Transverse colon (tissue), 4 donors: ENCODE results near the gene EML6. TPM values are rescaled to one million over a fixed set of nuclear protein-coding genes. Genes with fewer than 3 reads are reported as not detected.

Experiments
- DNase-seq: peaks from one replicate; pipeline ENCODE4 v3.0.0-alpha.2; 2019
- H3K27ac ChIP-seq, 4 donors: fragments of 200-600 bp; sonication (generic); 2 replicates each; pipeline ENCODE4 v1.5.1; 2016 to 2018; ENCODE audit warnings: inconsistent platforms in 4 of 4
- H3K27me3 ChIP-seq: fragments of 200-600 bp; sonication (generic); 2 replicates; pipeline ENCODE4 v1.5.1; 2017; ENCODE audit warnings: inconsistent platforms
- H3K36me3 ChIP-seq, 4 donors: fragments of 200-600 bp; sonication (generic); 2 replicates each; pipeline ENCODE4 v1.5.1; 2017 to 2019; ENCODE audit warnings: inconsistent platforms in 4 of 4
- H3K4me1 ChIP-seq, 4 donors: fragments of 200-600 bp; sonication (generic); 2 replicates each; pipeline ENCODE4 v1.5.1; 2017 to 2020; ENCODE audit warnings: inconsistent platforms in 4 of 4
- H3K4me3 ChIP-seq, 4 donors: fragments of 200-600 bp; sonication (generic); 1 replicate in 1 of 4; 2 replicates in 3 of 4; pipeline versions ENCODE4 v1.5.1 to v1.6.1; 2017 to 2019; ENCODE audit warnings: inconsistent platforms in 4 of 4
- H3K9me3 ChIP-seq, 2 donors: fragments of 200-600 bp; sonication (generic); 2 replicates each; pipeline ENCODE4 v1.5.1; 2017 to 2019; ENCODE audit warnings: inconsistent platforms in 2 of 2
- CTCF ChIP-seq, 5 experiments: fragments of 200-600 bp in 3 of 5; fragments of 450-650 bp in 2 of 5; sonication (generic) in 3 of 5; IDR thresholded peaks; 1 replicate in 2 of 5; 2 replicates in 3 of 5; pipeline ENCODE4 v1.5.1; 2016 to 2017; ENCODE audit warnings: antibody characterized with exemption in 5 of 5, inconsistent platforms in 3 of 5, mild to moderate bottlenecking in 2 of 5, moderate library complexity in 1 of 5
- EP300 ChIP-seq: sonication (generic); formaldehyde crosslinking; IDR thresholded peaks from one replicate; pipeline ENCODE4 v1.6.1; 2017; ENCODE audit warnings: antibody characterized with exemption, low read depth
- POLR2A ChIP-seq: fragments of 450-650 bp; IDR thresholded peaks from one replicate; pipeline ENCODE4 v1.6.1; 2016; ENCODE audit warnings: antibody characterized with exemption, mild to moderate bottlenecking, moderate library complexity
- POLR2AphosphoS5 ChIP-seq, 3 donors: sonication (generic); formaldehyde crosslinking; IDR thresholded peaks; one replicate each; pipeline ENCODE4 v1.6.1; 2016; ENCODE audit warnings: antibody characterized with exemption in 3 of 3
- WGBS, 2 donors: methylation state at CpG; one replicate each; pipeline ENCODE4 v1.1.5; 2018; ENCODE audit warnings: low coverage in 1 of 2; 5-methylcytosine and 5-hydroxymethylcytosine counted together
- in situ Hi-C, 4 donors: fragments of 200-750 bp; cut with MboI; loops; one replicate each; pipeline versions ENCODE4 v1.15.0 to v1.15.1; 2017; ENCODE audit warnings: low sequenced_read_pairs in 3 of 4, low pct_ligation_motif_present in 1 of 4, low pct_unique_long_range_greater_than_20kb in 1 of 4
- intact Hi-C: fragments of 100-400 bp; cut with DNase I; formaldehyde crosslinking; loops from one replicate; pipeline ENCODE4 v1.15.1; 2023; ENCODE audit warnings: low total_unique reads
- total RNA-seq, 4 donors: library from RNA; depleted of rRNA; stranded (reverse); fragments of >200 nt; gene quantifications; one replicate each; pipeline ENCODE4 v1.1.0, GENCODE V29; 2016

EML6 gene
- total RNA-seq, 4 donors from 2014 or later, result 1.5 to 8.2 (median 3.4) TPM

GRCh38 chr2:54924121-54924520 lies 200.7 kb downstream of the EML6 start:
- H3K27me3 ChIP-seq, result no peaks in the 10 kb centered on the region
- no peak overlapping the region for H3K4me3 ChIP-seq
- H3K27ac ChIP-seq, result no peak overlapping the region
- 93 to 100% methylated on average over 1 of the region's 1 CpG for whole genome bisulfite sequencing, 2 donors
- H3K4me1 ChIP-seq, result no peaks in the 10 kb centered on the region
- peaks cover 0 to 5% of the 10 kb centered on the region in 2 donors for H3K9me3 ChIP-seq
- no peak for DNase-seq
- intact Hi-C loops (no loop called here), in situ Hi-C loops (no loop called here)
- TF ChIP-seq POLR2AphosphoS5 (IDR thresholded peaks at IDR 0.05) (no peak), EP300 (no peak), POLR2A (no peak), CTCF (IDR thresholded peaks at IDR 0.05) (no peak)
- no peaks in the 10 kb centered on the region for H3K36me3 ChIP-seq

GRCh38 chr2:54925022-54925421 lies 201.6 kb downstream of the EML6 start:
- Histone ChIP-seq H3K36me3 (no peaks in the 10 kb centered on the region), H3K27me3 (no peaks in the 10 kb centered on the region), H3K4me3 (no peak overlapping the region), H3K4me1 (no peaks in the 10 kb centered on the region), H3K27ac (no peak overlapping the region), H3K9me3 (peaks cover 0 to 5% of the 10 kb centered on the region in 2 donors)
- in situ Hi-C loops (no loop called here), intact Hi-C loops (no loop called here)
- DNase-seq, result no peak
- TF ChIP-seq POLR2AphosphoS5 (IDR thresholded peaks at IDR 0.05), result no peak
- no peak for TF ChIP-seq POLR2A
- TF ChIP-seq CTCF (IDR thresholded peaks at IDR 0.05), result no peak
- TF ChIP-seq EP300, result no peak
- 91 to 93% methylated on average over 3 to 4 of the region's 4 CpGs for WGBS, 2 donors

GRCh38 chr2:54927085-54927750 lies 203.8 kb downstream of the EML6 start:
- in situ Hi-C loops (no loop called here), intact Hi-C loops (no loop called here)
- no peaks in the 10 kb centered on the region for H3K27me3 ChIP-seq
- H3K4me3 ChIP-seq, result no peak overlapping the region
- H3K36me3 ChIP-seq, result no peaks in the 10 kb centered on the region
- H3K9me3 ChIP-seq, result no peaks in the 10 kb centered on the region
- DNase-seq, result no peak
- 84% methylated on average over 8 of the region's 8 CpGs; no CpG with 5 or more reads in 1 of the 2 donors for WGBS, 2 donors
- TF ChIP-seq EP300 (no peak), CTCF (IDR thresholded peaks at IDR 0.05) (no peak), POLR2A (no peak), POLR2AphosphoS5 (IDR thresholded peaks at IDR 0.05) (no peak)
- H3K27ac ChIP-seq, result no peak overlapping the region
- H3K4me1 ChIP-seq, result no peaks in the 10 kb centered on the region

- Histone ChIP-seq H3K4me3 (no peak overlapping the region), H3K4me1 (no peaks in the 10 kb centered on the region), H3K36me3 (no peaks in the 10 kb centered on the region), H3K27me3 (no peaks in the 10 kb centered on the region), H3K27ac (no peak overlapping the region), H3K9me3 (no peaks in the 10 kb centered on the region)
- in situ Hi-C loops, result no loop called here
- intact Hi-C loops, result no loop called here
- DNase-seq, result no peak
- TF ChIP-seq CTCF (IDR thresholded peaks at IDR 0.05) (no peak), POLR2AphosphoS5 (IDR thresholded peaks at IDR 0.05) (no peak), POLR2A (no peak), EP300 (no peak)
- 78 to 94% methylated on average over 6 to 16 of the region's 16 CpGs for WGBS, 2 donors
These were observed 204.5 kb downstream of the EML6 start for GRCh38 chr2:54927751-54928615.
